SJCRH30 (cell line): Measurements from ENCODE around the gene TAOK1. TPM values are rescaled to one million over a fixed set of nuclear protein-coding genes. Genes with fewer than 3 reads are reported as not detected.

Experiments
- DNase-seq, 2 experiments: peaks; one replicate each; pipeline ENCODE4 v3.0.0-alpha.2; 2015 to 2020
- H3K27ac ChIP-seq: fragments of 250-450 bp; sonication (Bioruptor Pico); 2 replicates; pipeline ENCODE4 v1.5.1; 2020; ENCODE audit warnings: mild to moderate bottlenecking, moderate library complexity
- H3K27me3 ChIP-seq: fragments of 250-450 bp; sonication (Bioruptor Pico); 2 replicates; pipeline ENCODE4 v1.5.1; 2020; ENCODE audit warnings: mild to moderate bottlenecking, moderate library complexity
- H3K36me3 ChIP-seq: fragments of 250-450 bp; sonication (Bioruptor Pico); 2 replicates; pipeline ENCODE4 v1.5.1; 2020; ENCODE audit warnings: mild to moderate bottlenecking, moderate library complexity
- H3K4me1 ChIP-seq: fragments of 250-450 bp; sonication (Bioruptor Pico); 2 replicates; pipeline ENCODE4 v1.5.1; 2020; ENCODE audit warnings: mild to moderate bottlenecking, moderate library complexity
- H3K4me3 ChIP-seq: fragments of 250-450 bp; sonication (Bioruptor Pico); 2 replicates; pipeline ENCODE4 v1.5.1; 2020; ENCODE audit warnings: mild to moderate bottlenecking, moderate library complexity
- H3K9me3 ChIP-seq: fragments of 250-450 bp; sonication (Bioruptor Pico); replicated peaks from 2 replicates; pipeline ENCODE4 v1.5.1; 2020; ENCODE audit warnings: mild to moderate bottlenecking, moderate library complexity
- total RNA-seq: library from RNA; depleted of rRNA; stranded (reverse); fragments of >200 nt; shearing (Covaris generic); gene quantifications from 2 replicates; pipeline ENCODE4 v1.2.3, GENCODE V29; 2014

TAOK1 gene
- total RNA-seq, 1 experiment from 2014 or later: 66.3 TPM

GRCh38 chr17:29590411-29591145 lies 200.4 kb downstream of the TAOK1 start:
- H3K27me3 ChIP-seq: no peaks in the 10 kb centered on the region
- peaks cover 16% of the 10 kb centered on the region; the same call in 1 of the 2 replicates for H3K4me1 ChIP-seq
- peak; percentile 57 to 80 for DNase-seq
- H3K9me3 ChIP-seq: no peaks in the 10 kb centered on the region
- peak overlapping the region; percentile 57 for H3K27ac ChIP-seq
- peak overlapping the region; percentile 70 for H3K4me3 ChIP-seq
- H3K36me3 ChIP-seq: no peaks in the 10 kb centered on the region

GRCh38 chr17:29591146-29591736 lies 201.1 kb downstream of the TAOK1 start:
- Histone ChIP-seq H3K4me3 (peak overlapping the region; percentile 70), H3K36me3 (no peaks in the 10 kb centered on the region), H3K4me1 (peaks cover 16% of the 10 kb centered on the region; the same call in 1 of the 2 replicates), H3K27ac (peak overlapping the region; percentile 57), H3K9me3 (no peaks in the 10 kb centered on the region), H3K27me3 (no peaks in the 10 kb centered on the region)
- DNase-seq: peak in 1 of 2 experiments; percentile 79

GRCh38 chr17:29591737-29592608 lies 201.8 kb downstream of the TAOK1 start:
- H3K4me1 ChIP-seq: peaks cover 17% of the 10 kb centered on the region; the same call in 1 of the 2 replicates
- peak overlapping the region; percentile 57 for H3K27ac ChIP-seq
- no peaks in the 10 kb centered on the region for H3K9me3 ChIP-seq
- no peaks in the 10 kb centered on the region for H3K36me3 ChIP-seq
- DNase-seq: peak; percentile 95 to 96
- peak overlapping the region; percentile 70 for H3K4me3 ChIP-seq
- no peaks in the 10 kb centered on the region for H3K27me3 ChIP-seq

- H3K27ac ChIP-seq: peak within 1 kb of the TSS; percentile 14; the same call in 1 of the 2 replicates
- no peaks in the 10 kb centered on the region for H3K36me3 ChIP-seq
- H3K4me3 ChIP-seq: peak within 1 kb of the TSS; percentile 70
- H3K9me3 ChIP-seq: no peaks in the 10 kb centered on the region
- DNase-seq: peak; percentile 78 to 81
- H3K4me1 ChIP-seq: peaks cover 18% of the 10 kb centered on the region; the same call in 1 of the 2 replicates
- H3K27me3 ChIP-seq: no peaks in the 10 kb centered on the region
Observed at GRCh38 chr17:29592850-29593551, 202.8 kb downstream of the TAOK1 start, which contains the start of gene ANKRD13B. ANKRD13B (plus strand) TSS chr17:29593132; CDS start chr17:29593622, 490 bp downstream.

GRCh38 chr17:29593591-29594518 lies 203.7 kb downstream of the TAOK1 start:
- DNase-seq: peak; percentile 63 to 74
- H3K27me3 ChIP-seq: no peaks in the 10 kb centered on the region
- peak overlapping the region; percentile 70 for H3K4me3 ChIP-seq
- no peaks in the 10 kb centered on the region for H3K36me3 ChIP-seq
- H3K4me1 ChIP-seq: peaks cover 16% of the 10 kb centered on the region
- no peaks in the 10 kb centered on the region for H3K9me3 ChIP-seq
- no peak overlapping the region for H3K27ac ChIP-seq

- peak overlapping the region; percentile 70 for H3K4me3 ChIP-seq
- H3K4me1 ChIP-seq: peaks cover 23% of the 10 kb centered on the region
- no peaks in the 10 kb centered on the region for H3K27me3 ChIP-seq
- H3K9me3 ChIP-seq: no peaks in the 10 kb centered on the region
- no peak for DNase-seq
- no peaks in the 10 kb centered on the region for H3K36me3 ChIP-seq
- no peak overlapping the region for H3K27ac ChIP-seq
Observed at GRCh38 chr17:29594519-29595090, 204.4 kb downstream of the TAOK1 start.

- no peaks in the 10 kb centered on the region for H3K36me3 ChIP-seq
- H3K27me3 ChIP-seq: no peaks in the 10 kb centered on the region
- no peak for DNase-seq
- no peak overlapping the region for H3K4me3 ChIP-seq
- H3K4me1 ChIP-seq: peaks cover 23% of the 10 kb centered on the region
- no peaks in the 10 kb centered on the region for H3K9me3 ChIP-seq
- no peak overlapping the region for H3K27ac ChIP-seq
Observed at GRCh38 chr17:29595107-29595942, 205.2 kb downstream of the TAOK1 start.

GRCh38 chr17:29595943-29596774 lies 206.0 kb downstream of the TAOK1 start:
- H3K4me1 ChIP-seq: peaks cover 23% of the 10 kb centered on the region
- no peaks in the 10 kb centered on the region for H3K9me3 ChIP-seq
- DNase-seq: no peak
- H3K4me3 ChIP-seq: no peak overlapping the region
- no peaks in the 10 kb centered on the region for H3K27me3 ChIP-seq
- H3K36me3 ChIP-seq: no peaks in the 10 kb centered on the region
- H3K27ac ChIP-seq: no peak overlapping the region

- DNase-seq: no peak
- no peaks in the 10 kb centered on the region for H3K27me3 ChIP-seq
- no peaks in the 10 kb centered on the region for H3K9me3 ChIP-seq
- H3K4me3 ChIP-seq: no peak overlapping the region
- no peaks in the 10 kb centered on the region for H3K36me3 ChIP-seq
- H3K27ac ChIP-seq: no peak overlapping the region
- H3K4me1 ChIP-seq: peaks cover 23% of the 10 kb centered on the region
Observed at GRCh38 chr17:29596811-29597210, 206.6 kb downstream of the TAOK1 start.

GRCh38 chr17:29597361-29598172 lies 207.4 kb downstream of the TAOK1 start:
- Histone ChIP-seq H3K4me1 (peaks cover 16% of the 10 kb centered on the region), H3K27ac (no peak overlapping the region)
- no peak for DNase-seq

More at GRCh38 chr17:29597361-29598172, 207.4 kb downstream of the TAOK1 start:
- Histone ChIP-seq H3K27me3 (no peaks in the 10 kb centered on the region), H3K9me3 (no peaks in the 10 kb centered on the region), H3K4me3 (no peak overlapping the region), H3K36me3 (no peaks in the 10 kb centered on the region)
